GM12872 (cell line): ENCODE results near the gene SLC25A13.
A peak's percentile ranks its signal among the peaks of the same experiment; 100 is the strongest.

Experiments used
- CTCF ChIP-seq: IDR thresholded peaks from 3 replicates; pipeline ENCODE4 v1.5.1; 2011; ENCODE audit warnings: low read depth, mild to moderate bottlenecking, low read length, moderate library complexity; ENCODE audit not compliant: insufficient read depth

The SLC25A13 gene

GRCh38 chr7:96330193-96330592 lies 8.3 kb upstream of the SLC25A13 start:
- TF ChIP-seq CTCF, result no peak

GRCh38 chr7:96329241-96329640 lies 7.3 kb upstream of the SLC25A13 start:
- TF ChIP-seq CTCF, result no peak

- no peak for TF ChIP-seq CTCF
Observed at GRCh38 chr7:96328016-96328415, 6.1 kb upstream of the SLC25A13 start.

- no peak for TF ChIP-seq CTCF
Observed at GRCh38 chr7:96327429-96327828, 5.5 kb upstream of the SLC25A13 start.

GRCh38 chr7:96326752-96327151 lies 4.9 kb upstream of the SLC25A13 start:
- TF ChIP-seq CTCF, result 0 out of 3 replicates have a peak, but pooled peaks have one; percentile 10

GRCh38 chr7:96322847-96323461 lies 1.1 kb upstream of the SLC25A13 start:
- TF ChIP-seq CTCF, result no peak

GRCh38 chr7:96322373-96322695 lies 436 bp upstream of the SLC25A13 start:
- no peak for TF ChIP-seq CTCF
